IMR-90 (cell line): ENCODE results near the gene KDM4B. TPM values are rescaled to one million over a fixed set of nuclear protein-coding genes. Genes with fewer than 3 reads are reported as not detected.

Experiments
- ATAC-seq: fragments of 200-7000 bp; cut with Tn5 transposase; 2 replicates; pipeline ENCODE4 v1.9.1; 2020; ENCODE audit warnings: low read depth, mild to moderate bottlenecking, moderate library complexity
- BruUV-seq: library from RNA; stranded (reverse); fragments of 400-500 nt; replicated peaks from 2 replicates; lab custom pipeline; 2021; lab: Mats Ljungman, UMichigan
- CTCF ChIA-PET: fragments of 300-600 bp; formaldehyde crosslinking; extraction: SDS; loops from one replicate; lab custom pipeline; 2021; ENCODE audit warnings: antibody characterized with exemption; lab: Yijun Ruan, JAX
- POLR2A ChIA-PET: fragments of 300-600 bp; sonication (Branson Sonifier 250); formaldehyde crosslinking; loops from one replicate; lab custom pipeline; 2022; ENCODE audit warnings: antibody characterized with exemption; ENCODE audit not compliant: unreplicated experiment; lab: Charles Lee
- DNase-seq: peaks from one replicate; pipeline ENCODE4 v3.0.0; 2013
- H2AFZ ChIP-seq: replicated peaks from 2 replicates; pipeline ENCODE3; 2013; ENCODE audit warnings: low read length, mild to moderate bottlenecking; ENCODE audit not compliant: poor library complexity
- H2AK5ac ChIP-seq: 2 replicates; pipeline ENCODE4 v1.6.1; 2013; ENCODE audit warnings: low read depth, low read length, inconsistent platforms
- H2AK9ac ChIP-seq: replicated peaks from 2 replicates; pipeline ENCODE3; 2013; ENCODE audit warnings: mild to moderate bottlenecking, low read depth, low read length, moderate library complexity; ENCODE audit not compliant: poor library complexity
- H2BK120ac ChIP-seq: 2 replicates; pipeline ENCODE4 v1.6.1; 2013; ENCODE audit warnings: low read depth, low read length, inconsistent platforms
- H2BK15ac ChIP-seq: 3 replicates; pipeline ENCODE4 v1.6.1; 2013; ENCODE audit warnings: low read depth, low read length, inconsistent platforms
- H2BK20ac ChIP-seq: 2 replicates; pipeline ENCODE4 v1.6.1; 2013; ENCODE audit warnings: low read depth, mild to moderate bottlenecking, inconsistent platforms, low read length, moderate library complexity
- H2BK5ac ChIP-seq: 2 replicates; pipeline ENCODE4 v1.6.1; 2013; ENCODE audit warnings: mild to moderate bottlenecking, low read depth, low read length, inconsistent platforms; ENCODE audit not compliant: poor library complexity, severe bottlenecking
- H3K14ac ChIP-seq: replicated peaks from 2 replicates; pipeline ENCODE4 v1.6.1; 2013; ENCODE audit warnings: low read depth, low read length, inconsistent platforms
- H3K18ac ChIP-seq: 2 replicates; pipeline ENCODE4 v1.6.1; 2013; ENCODE audit warnings: low read depth, low read length, control low read depth
- H3K23ac ChIP-seq: 2 replicates; pipeline ENCODE4 v1.6.1; 2013; ENCODE audit warnings: low read depth, low read length, inconsistent platforms
- H3K27ac ChIP-seq: 2 replicates; pipeline ENCODE4 v1.5.1; 2013; ENCODE audit warnings: mild to moderate bottlenecking, control low read depth, low read length; ENCODE audit not compliant: insufficient read depth
- H3K27me3 ChIP-seq: 2 replicates; pipeline ENCODE4 v1.6.1; 2013; ENCODE audit warnings: low read length; ENCODE audit not compliant: control insufficient read depth, insufficient read depth
- H3K36me3 ChIP-seq: 2 replicates; pipeline ENCODE4 v1.6.1; 2013; ENCODE audit warnings: low read length, mixed read lengths; ENCODE audit not compliant: control insufficient read depth, insufficient read depth
- H3K4ac ChIP-seq: 2 replicates; pipeline ENCODE4 v1.6.1; 2013; ENCODE audit warnings: low read depth, low read length, inconsistent platforms
- H3K4me1 ChIP-seq: 2 replicates; pipeline ENCODE4 v1.6.1; 2013; ENCODE audit warnings: low read length, mixed read lengths; ENCODE audit not compliant: control insufficient read depth, insufficient read depth
- H3K4me2 ChIP-seq: 2 replicates; pipeline ENCODE4 v1.6.1; 2013; ENCODE audit warnings: low read depth, mild to moderate bottlenecking, control low read depth, low read length, moderate library complexity
- H3K4me3 ChIP-seq: 2 replicates; pipeline ENCODE4 v1.5.1; 2013; ENCODE audit warnings: low read depth, mild to moderate bottlenecking, control low read depth, low read length, moderate library complexity; ENCODE audit not compliant: insufficient read depth
- H3K56ac ChIP-seq: 2 replicates; pipeline ENCODE4 v1.6.1; 2013; ENCODE audit warnings: low read length, inconsistent platforms; ENCODE audit not compliant: insufficient read depth; ENCODE audit errors: extremely low read depth
- H3K79me1 ChIP-seq, 2 experiments: 2 replicates each; pipeline ENCODE4 v1.6.1; 2013; ENCODE audit warnings: low read length in 2 of 2, inconsistent platforms in 1 of 2, low read depth in 1 of 2
- H3K9ac ChIP-seq: 2 replicates; pipeline ENCODE4 v1.6.1; 2013; ENCODE audit warnings: low read depth, low read length, control low read depth
- H3K9me1 ChIP-seq: 2 replicates; pipeline ENCODE4 v1.6.1; 2013; ENCODE audit warnings: low read length, inconsistent platforms; ENCODE audit not compliant: insufficient read depth
- H3K9me3 ChIP-seq: 2 replicates; pipeline ENCODE4 v1.6.1; 2013; ENCODE audit warnings: low read length; ENCODE audit not compliant: control insufficient read depth, insufficient read depth
- H4K20me1 ChIP-seq: 2 replicates; pipeline ENCODE4 v1.6.1; 2013; ENCODE audit warnings: low read length, inconsistent platforms; ENCODE audit not compliant: insufficient read depth
- H4K5ac ChIP-seq: 2 replicates; pipeline ENCODE4 v1.6.1; 2013; ENCODE audit warnings: mild to moderate bottlenecking, low read depth, low read length, control low read depth
- H4K8ac ChIP-seq, 2 experiments: 2 replicates each; pipeline ENCODE4 v1.6.1; 2013; ENCODE audit warnings: low read depth in 2 of 2, low read length in 2 of 2, control low read depth in 1 of 2, inconsistent platforms in 1 of 2
- H4K91ac ChIP-seq: 2 replicates; pipeline ENCODE4 v1.6.1; 2013; ENCODE audit warnings: low read depth, low read length, inconsistent platforms; ENCODE audit not compliant: insufficient read depth
- BHLHE40 ChIP-seq: fragments of 150-350 bp; IDR thresholded peaks from 2 replicates; pipeline ENCODE4 v1.6.1; 2016; ENCODE audit warnings: mild to moderate bottlenecking, low read depth, low read length
- CEBPB ChIP-seq: IDR thresholded peaks from 2 replicates; pipeline ENCODE4 v1.6.1; 2012; ENCODE audit warnings: low read depth, low read length, improper control_type of control experiment
- CHD1 ChIP-seq: IDR thresholded peaks from 2 replicates; pipeline ENCODE4 v1.6.1; 2012; ENCODE audit warnings: low read depth, low read length, improper control_type of control experiment
- MAFK ChIP-seq: IDR thresholded peaks from 2 replicates; pipeline ENCODE4 v1.6.1; 2012; ENCODE audit warnings: low read depth, low read length, improper control_type of control experiment
- MAZ ChIP-seq: IDR thresholded peaks from 2 replicates; pipeline ENCODE4 v1.6.1; 2012; ENCODE audit warnings: low read depth, mild to moderate bottlenecking, low read length, improper control_type of control experiment, moderate library complexity, borderline replicate concordance
- MXI1 ChIP-seq: IDR thresholded peaks from 2 replicates; pipeline ENCODE4 v1.6.1; 2012; ENCODE audit warnings: low read depth, mild to moderate bottlenecking, low read length, moderate library complexity, borderline replicate concordance
- NFE2L2 ChIP-seq: fragments of 150-350 bp; IDR thresholded peaks from 2 replicates; pipeline ENCODE4 v1.6.1; 2016; ENCODE audit warnings: low read depth, mild to moderate bottlenecking, low read length
- POLR2A ChIP-seq: IDR thresholded peaks from 2 replicates; pipeline ENCODE4 v1.6.1; 2012; ENCODE audit warnings: mild to moderate bottlenecking, low read depth, low read length
- RCOR1 ChIP-seq: IDR thresholded peaks from 2 replicates; pipeline ENCODE4 v1.6.1; 2012; ENCODE audit warnings: mild to moderate bottlenecking, low read length, improper control_type of control experiment; ENCODE audit not compliant: insufficient replicate concordance
- RFX5 ChIP-seq: IDR thresholded peaks from 2 replicates; pipeline ENCODE4 v1.8.0; 2012; ENCODE audit warnings: low read depth, mild to moderate bottlenecking, low read length, moderate library complexity
- SMC3 ChIP-seq: fragments of 150-350 bp; IDR thresholded peaks from 2 replicates; pipeline ENCODE4 v1.6.1; 2016; ENCODE audit warnings: low read depth, mild to moderate bottlenecking, antibody characterized with exemption, low read length, moderate library complexity
- USF2 ChIP-seq: fragments of 150-350 bp; IDR thresholded peaks from 2 replicates; pipeline ENCODE4 v1.6.1; 2017; ENCODE audit warnings: mild to moderate bottlenecking, antibody characterized with exemption, low read length, low read depth
- WGBS, 2 experiments: methylation state at CpG; one replicate each; pipeline versions ENCODE4 v1.1.5 to v1.1.7; 2013; ENCODE audit warnings: missing lambda C conversion rate in 2 of 2; ENCODE audit not compliant: insufficient read length in 1 of 2; ENCODE audit errors: extremely low coverage in 2 of 2; 5-methylcytosine and 5-hydroxymethylcytosine counted together
- dilution Hi-C: fragments of 300-500 bp; cut with HindIII; formaldehyde crosslinking; loops from one replicate; pipeline ENCODE4 v1.14.3; 2018; ENCODE audit warnings: low sequenced_read_pairs; ENCODE audit not compliant: unreplicated experiment
- in situ Hi-C: fragments of 300-500 bp; cut with MboI; formaldehyde crosslinking; loops from 3 replicates; pipeline ENCODE4 v1.14.3; 2019; ENCODE audit warnings: low sequenced_read_pairs, inconsistent platforms, mixed read lengths
- intact Hi-C: fragments of 100-400 bp; cut with micrococcal nuclease; formaldehyde crosslinking; loops from 2 replicates; pipeline ENCODE4 v1.10.0; 2022
- polyA plus RNA-seq, 3 experiments: library from polyadenylated mRNA; depleted of rRNA; stranded (reverse); fragments of >200 nt; gene quantifications; 2 replicates each; pipeline ENCODE4 v1.2.3, GENCODE V29; 2012; ENCODE audit warnings: low replicate concordance in 1 of 3
- total RNA-seq: library from RNA; depleted of rRNA; stranded (reverse); fragments of >200 nt; gene quantifications from 2 replicates; pipeline ENCODE4 v1.2.3, GENCODE V29; 2012
- TF ChIP-seq, protein P1 (sequence below): conservative IDR thresholded peaks from 2 replicates; pipeline ENCODE4 v1.5.1; 2012; ENCODE audit warnings: mild to moderate bottlenecking, low read depth, low read length, improper control_type of control experiment
- TF ChIP-seq, protein P2 (sequence below): fragments of 150-350 bp; IDR thresholded peaks from 2 replicates; pipeline ENCODE4 v1.6.1; 2016; ENCODE audit warnings: low read depth, mild to moderate bottlenecking, low read length, moderate library complexity, borderline replicate concordance

KDM4B gene
- total and polyA plus RNA-seq, 2 of the 4 experiments (the other 2 are of a cell fraction) = 5.0 to 17.9 TPM

- BruUV-seq = no TSS peak
- Histone ChIP-seq H3K9me3 (no peaks in the 10 kb centered on the region), H2BK20ac (no peak overlapping the region), H3K18ac (no peak overlapping the region), H4K91ac (no peak overlapping the region), H2BK5ac (no peak overlapping the region), H2BK15ac (no peak overlapping the region), H3K79me1 (peaks cover 6 to 62% of the 10 kb centered on the region in 2 experiments), H3K27me3 (no peaks in the 10 kb centered on the region), H2AFZ (no peak overlapping the region), H3K4ac (no peak overlapping the region), H2AK5ac (no peak overlapping the region), H4K20me1 (peaks cover 60% of the 10 kb centered on the region), H4K8ac (no peak overlapping the region), H3K23ac (no peak overlapping the region), H3K4me2 (no peak overlapping the region), H3K4me1 (peaks cover 10% of the 10 kb centered on the region), H3K36me3 (peaks cover 33% of the 10 kb centered on the region), H2BK120ac (no peak overlapping the region), H3K9ac (no peak overlapping the region), H3K9me1 (peaks cover 6% of the 10 kb centered on the region), H3K56ac (no peak overlapping the region), H2AK9ac (peak overlapping the region; percentile 55), H3K4me3 (no peak overlapping the region), H4K5ac (no peak overlapping the region), H3K14ac (no peak overlapping the region), H3K27ac (no peak overlapping the region)
- TF ChIP-seq SMC3 (no peak), CEBPB (no peak), BHLHE40 (no peak), MAFK (no peak), CHD1 (no peak), MXI1 (no peak), POLR2A (no peak), MAZ (no peak), RCOR1 (no peak), NFE2L2 (no peak), RFX5 (no peak), USF2 (no peak)
- TF ChIP-seq, protein P1, sequence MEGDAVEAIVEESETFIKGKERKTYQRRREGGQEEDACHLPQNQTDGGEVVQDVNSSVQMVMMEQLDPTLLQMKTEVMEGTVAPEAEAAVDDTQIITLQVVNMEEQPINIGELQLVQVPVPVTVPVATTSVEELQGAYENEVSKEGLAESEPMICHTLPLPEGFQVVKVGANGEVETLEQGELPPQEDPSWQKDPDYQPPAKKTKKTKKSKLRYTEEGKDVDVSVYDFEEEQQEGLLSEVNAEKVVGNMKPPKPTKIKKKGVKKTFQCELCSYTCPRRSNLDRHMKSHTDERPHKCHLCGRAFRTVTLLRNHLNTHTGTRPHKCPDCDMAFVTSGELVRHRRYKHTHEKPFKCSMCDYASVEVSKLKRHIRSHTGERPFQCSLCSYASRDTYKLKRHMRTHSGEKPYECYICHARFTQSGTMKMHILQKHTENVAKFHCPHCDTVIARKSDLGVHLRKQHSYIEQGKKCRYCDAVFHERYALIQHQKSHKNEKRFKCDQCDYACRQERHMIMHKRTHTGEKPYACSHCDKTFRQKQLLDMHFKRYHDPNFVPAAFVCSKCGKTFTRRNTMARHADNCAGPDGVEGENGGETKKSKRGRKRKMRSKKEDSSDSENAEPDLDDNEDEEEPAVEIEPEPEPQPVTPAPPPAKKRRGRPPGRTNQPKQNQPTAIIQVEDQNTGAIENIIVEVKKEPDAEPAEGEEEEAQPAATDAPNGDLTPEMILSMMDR = no peak
- TF ChIP-seq, protein P2, sequence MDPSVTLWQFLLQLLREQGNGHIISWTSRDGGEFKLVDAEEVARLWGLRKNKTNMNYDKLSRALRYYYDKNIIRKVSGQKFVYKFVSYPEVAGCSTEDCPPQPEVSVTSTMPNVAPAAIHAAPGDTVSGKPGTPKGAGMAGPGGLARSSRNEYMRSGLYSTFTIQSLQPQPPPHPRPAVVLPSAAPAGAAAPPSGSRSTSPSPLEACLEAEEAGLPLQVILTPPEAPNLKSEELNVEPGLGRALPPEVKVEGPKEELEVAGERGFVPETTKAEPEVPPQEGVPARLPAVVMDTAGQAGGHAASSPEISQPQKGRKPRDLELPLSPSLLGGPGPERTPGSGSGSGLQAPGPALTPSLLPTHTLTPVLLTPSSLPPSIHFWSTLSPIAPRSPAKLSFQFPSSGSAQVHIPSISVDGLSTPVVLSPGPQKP = no peak
- intact Hi-C loops (no loop called here), dilution Hi-C loops (no loop called here), in situ Hi-C loops (loop anchor here (5.0 kb wide), 1 partner anchor 524 kb away; no protein-coding TSS in a partner anchor)
- CTCF ChIA-PET = no interaction called here
- 100% methylated on average over 2 of the region's 16 CpGs; no CpG with 5 or more reads in 1 of the 2 experiments for WGBS, 2 experiments
- POLR2A ChIA-PET = no interaction called here
- DNase-seq = no peak
- no peak for ATAC-seq
Measured at GRCh38 chr19:5052945-5053485, 84.1 kb downstream of the KDM4B start.
